Activated T-cell treated with anti-CD3 and anti-CD28 coated beads, Interleukin-2, amount 50 U/mL, for 72 hours (primary cell): ENCODE measurements around the gene ADK. TPM values are rescaled to one million over a fixed set of nuclear protein-coding genes. Genes with fewer than 3 reads are reported as not detected.
A peak's percentile ranks its signal among the peaks of the same experiment; 100 is the strongest.

Source experiments
- ATAC-seq, 2 donors: fragments of 150-1000 bp; cut with Tn5 transposase; replicated peaks in 1 of 2; 2 replicates each; pipeline ENCODE4 v1.10.0; 2021; ENCODE audit warnings: moderate library complexity in 2 of 2, mild to moderate bottlenecking in 1 of 2
- DNase-seq, 2 donors: peaks; one replicate each; pipeline ENCODE4 v3.0.0; 2021 to 2022; ENCODE audit warnings: mixed read lengths in 1 of 2
- H3K27ac Mint-ChIP-seq: one replicate; pipeline ENCODE4 v1.8.0; 2022; ENCODE audit warnings: mild to moderate bottlenecking, moderate library complexity, mixed read lengths
- H3K27me3 Mint-ChIP-seq: one replicate; pipeline ENCODE4 v1.8.0; 2022; ENCODE audit warnings: low read depth, mixed read lengths
- H3K36me3 Mint-ChIP-seq, 2 donors: one replicate each; pipeline ENCODE4 v1.8.0; 2022; ENCODE audit warnings: mixed read lengths in 2 of 2, mild to moderate bottlenecking in 1 of 2; ENCODE audit not compliant: insufficient read depth in 2 of 2
- H3K4me1 Mint-ChIP-seq: one replicate; pipeline ENCODE4 v1.8.0; 2022; ENCODE audit warnings: low read depth, mixed read lengths
- H3K4me3 Mint-ChIP-seq, 2 donors: one replicate each; pipeline ENCODE4 v1.8.0; 2022; ENCODE audit warnings: mild to moderate bottlenecking in 2 of 2, mixed read lengths in 2 of 2, moderate library complexity in 2 of 2
- H3K9me3 Mint-ChIP-seq, 2 donors: one replicate each; pipeline ENCODE4 v1.8.0; 2022; ENCODE audit warnings: mixed read lengths in 2 of 2
- total RNA-seq, 2 donors: library from RNA; stranded (reverse); gene quantifications; one replicate each; pipeline ENCODE4 v1.2.3, GENCODE V29; 2022

Gene ADK
- total RNA-seq, 2 donors from 2014 or later, result 56.2 to 60.0 TPM

GRCh38 chr10:74381291-74381853, 230.4 kb downstream of the ADK start:
- no peak for ATAC-seq
- Mint-ChIP-seq H3K36me3 (peaks cover 0 to 5% of the 10 kb centered on the region in 2 donors), H3K4me1 (peaks cover 41% of the 10 kb centered on the region), H3K4me3 (no peak overlapping the region), H3K9me3 (peaks cover 0 to 2% of the 10 kb centered on the region in 2 donors), H3K27ac (no peak overlapping the region), H3K27me3 (no peaks in the 10 kb centered on the region)
- DNase-seq, result no peak

- DNase-seq (no peak), ATAC-seq (no peak)
- H3K4me1 Mint-ChIP-seq, result peaks cover 41% of the 10 kb centered on the region
- no peaks in the 10 kb centered on the region for H3K27me3 Mint-ChIP-seq
- H3K27ac Mint-ChIP-seq, result no peak overlapping the region
- peaks cover 0 to 5% of the 10 kb centered on the region in 2 donors for H3K36me3 Mint-ChIP-seq
- H3K4me3 Mint-ChIP-seq, result no peak overlapping the region
- H3K9me3 Mint-ChIP-seq, result peaks cover 0 to 2% of the 10 kb centered on the region in 2 donors
Observed at GRCh38 chr10:74382663-74383062, 231.6 kb downstream of the ADK start.

- H3K4me1 Mint-ChIP-seq, result peaks cover 42% of the 10 kb centered on the region
- ATAC-seq, result no peak
- peaks cover 0 to 2% of the 10 kb centered on the region in 2 donors for H3K36me3 Mint-ChIP-seq
- no peaks in the 10 kb centered on the region for H3K27me3 Mint-ChIP-seq
- DNase-seq, result no peak
- H3K27ac Mint-ChIP-seq, result peak overlapping the region; percentile 36
- no peaks in the 10 kb centered on the region for H3K9me3 Mint-ChIP-seq
- H3K4me3 Mint-ChIP-seq, result no peak overlapping the region
Observed at GRCh38 chr10:74383642-74384041, 232.6 kb downstream of the ADK start.

- H3K4me3 Mint-ChIP-seq, result no peak overlapping the region
Observed at GRCh38 chr10:74384615-74385183, 233.7 kb downstream of the ADK start.

GRCh38 chr10:74388801-74389200, 237.8 kb downstream of the ADK start:
- DNase-seq (no peak), ATAC-seq (no peak)
- Mint-ChIP-seq H3K36me3 (peaks cover 0 to 2% of the 10 kb centered on the region in 2 donors), H3K27ac (no peak overlapping the region), H3K27me3 (no peaks in the 10 kb centered on the region), H3K4me3 (no peak overlapping the region), H3K9me3 (peaks cover 0 to 3% of the 10 kb centered on the region in 2 donors), H3K4me1 (peaks cover 28% of the 10 kb centered on the region)

More at GRCh38 chr10:74384615-74385183, 233.7 kb downstream of the ADK start:
- ATAC-seq (no peak), DNase-seq (no peak)
- Mint-ChIP-seq H3K4me1 (peaks cover 46% of the 10 kb centered on the region), H3K36me3 (peaks cover 0 to 2% of the 10 kb centered on the region in 2 donors), H3K27ac (no peak overlapping the region), H3K27me3 (no peaks in the 10 kb centered on the region), H3K9me3 (no peaks in the 10 kb centered on the region)

- no peaks in the 10 kb centered on the region for H3K27me3 Mint-ChIP-seq
- H3K4me3 Mint-ChIP-seq, result no peak overlapping the region
- no peak overlapping the region for H3K27ac Mint-ChIP-seq
- H3K36me3 Mint-ChIP-seq, result peaks cover 0 to 12% of the 10 kb centered on the region in 2 donors
- ATAC-seq (no peak), DNase-seq (no peak)
- peaks cover 11% of the 10 kb centered on the region for H3K4me1 Mint-ChIP-seq
- peaks cover 0 to 3% of the 10 kb centered on the region in 2 donors for H3K9me3 Mint-ChIP-seq
Observed at GRCh38 chr10:74391786-74392185, 240.8 kb downstream of the ADK start.

- no peak overlapping the region for H3K4me3 Mint-ChIP-seq
- H3K9me3 Mint-ChIP-seq, result peaks cover 0 to 3% of the 10 kb centered on the region in 2 donors
- ATAC-seq, result no peak
- peaks cover 5% of the 10 kb centered on the region for H3K4me1 Mint-ChIP-seq
- DNase-seq, result no peak
- peaks cover 0 to 15% of the 10 kb centered on the region in 2 donors for H3K36me3 Mint-ChIP-seq
- H3K27ac Mint-ChIP-seq, result no peak overlapping the region
- H3K27me3 Mint-ChIP-seq, result no peaks in the 10 kb centered on the region
Observed at GRCh38 chr10:74394416-74394969, 243.5 kb downstream of the ADK start.

- no peak for ATAC-seq
- no peaks in the 10 kb centered on the region for H3K27me3 Mint-ChIP-seq
- DNase-seq, result no peak
- H3K4me1 Mint-ChIP-seq, result peaks cover 4% of the 10 kb centered on the region
- peaks cover 2 to 5% of the 10 kb centered on the region in 2 donors for H3K9me3 Mint-ChIP-seq
- no peak overlapping the region for H3K4me3 Mint-ChIP-seq
- peaks cover 4 to 38% of the 10 kb centered on the region in 2 donors for H3K36me3 Mint-ChIP-seq
- no peak overlapping the region for H3K27ac Mint-ChIP-seq
Observed at GRCh38 chr10:74400186-74400585, 249.2 kb downstream of the ADK start.

GRCh38 chr10:74406006-74406405, 255.0 kb downstream of the ADK start:
- Mint-ChIP-seq H3K27ac (peak overlapping the region; percentile 60), H3K4me1 (peaks cover 4% of the 10 kb centered on the region), H3K4me3 (no peak overlapping the region), H3K36me3 (peaks cover 6 to 31% of the 10 kb centered on the region in 2 donors), H3K27me3 (no peaks in the 10 kb centered on the region), H3K9me3 (peaks cover 2 to 5% of the 10 kb centered on the region in 2 donors)
- DNase-seq, result no peak
- ATAC-seq, result no peak

- ATAC-seq (no peak), DNase-seq (no peak)
- Mint-ChIP-seq H3K9me3 (no peaks in the 10 kb centered on the region), H3K27ac (no peak overlapping the region), H3K4me3 (no peak overlapping the region), H3K27me3 (no peaks in the 10 kb centered on the region), H3K4me1 (no peaks in the 10 kb centered on the region), H3K36me3 (peaks cover 3 to 9% of the 10 kb centered on the region in 2 donors)
Observed at GRCh38 chr10:74415146-74415839, 264.3 kb downstream of the ADK start.

- no peak overlapping the region for H3K4me3 Mint-ChIP-seq
- ATAC-seq, result no peak
- no peaks in the 10 kb centered on the region for H3K9me3 Mint-ChIP-seq
- DNase-seq, result no peak
- H3K27me3 Mint-ChIP-seq, result no peaks in the 10 kb centered on the region
- no peak overlapping the region for H3K27ac Mint-ChIP-seq
- no peaks in the 10 kb centered on the region for H3K4me1 Mint-ChIP-seq
- peaks cover 0 to under 1% of the 10 kb centered on the region in 2 donors for H3K36me3 Mint-ChIP-seq
Observed at GRCh38 chr10:74417397-74417796, 266.4 kb downstream of the ADK start.

GRCh38 chr10:74418285-74418872, 267.4 kb downstream of the ADK start:
- ATAC-seq (no peak), DNase-seq (no peak)
- Mint-ChIP-seq H3K9me3 (peaks cover 1 to 2% of the 10 kb centered on the region in 2 donors), H3K27me3 (no peaks in the 10 kb centered on the region), H3K4me3 (no peak overlapping the region), H3K36me3 (peaks cover 0 to 3% of the 10 kb centered on the region in 2 donors), H3K27ac (no peak overlapping the region), H3K4me1 (no peaks in the 10 kb centered on the region)

GRCh38 chr10:74419491-74419951, 268.5 kb downstream of the ADK start:
- DNase-seq (no peak), ATAC-seq (no peak)
- Mint-ChIP-seq H3K36me3 (peaks cover under 1 to 5% of the 10 kb centered on the region in 2 donors), H3K9me3 (peaks cover 1 to 2% of the 10 kb centered on the region in 2 donors), H3K4me3 (no peak overlapping the region), H3K27ac (no peak overlapping the region), H3K4me1 (no peaks in the 10 kb centered on the region), H3K27me3 (no peaks in the 10 kb centered on the region)
